Glutamatergic neuron (in vitro differentiated cells): ENCODE measurements around the gene DYNC2I2. TPM values are rescaled to one million over a fixed set of nuclear protein-coding genes. Genes with fewer than 3 reads are reported as not detected.

Experiments used
- DNase-seq: peaks from one replicate; pipeline ENCODE4 v3.0.0; 2022
- H3K27ac Mint-ChIP-seq: one replicate; pipeline ENCODE4 v1.8.0; 2020; ENCODE audit warnings: mild to moderate bottlenecking, mixed read lengths, inconsistent platforms; ENCODE audit not compliant: unreplicated experiment
- H3K27me3 Mint-ChIP-seq: one replicate; pipeline ENCODE4 v1.8.0; 2020; ENCODE audit warnings: mild to moderate bottlenecking, moderate library complexity, mixed read lengths, inconsistent platforms; ENCODE audit not compliant: unreplicated experiment
- H3K36me3 Mint-ChIP-seq: one replicate; pipeline ENCODE4 v1.8.0; 2020; ENCODE audit warnings: mild to moderate bottlenecking, mixed read lengths, inconsistent platforms; ENCODE audit not compliant: unreplicated experiment
- H3K4me1 Mint-ChIP-seq: one replicate; pipeline ENCODE4 v1.8.0; 2020; ENCODE audit warnings: mild to moderate bottlenecking, low read depth, mixed read lengths, inconsistent platforms; ENCODE audit not compliant: unreplicated experiment
- H3K4me3 Mint-ChIP-seq: one replicate; pipeline ENCODE4 v1.8.0; 2020; ENCODE audit warnings: mild to moderate bottlenecking, mixed read lengths, inconsistent platforms; ENCODE audit not compliant: unreplicated experiment
- H3K9me3 Mint-ChIP-seq: one replicate; pipeline ENCODE4 v1.8.0; 2020; ENCODE audit warnings: mild to moderate bottlenecking, moderate library complexity, mixed read lengths, inconsistent platforms; ENCODE audit not compliant: unreplicated experiment
- total RNA-seq: library from RNA; stranded (reverse); fragmentation: NEBNext Ultra II Directional; extraction: Animal tissue kit (Norgen Biotek cat#: 25700); gene quantifications from one replicate; pipeline ENCODE4 v1.2.1, GENCODE V29; 2021; ENCODE audit not compliant: unreplicated experiment
- TF ChIP-seq, protein P1 (sequence below): fragments of 200-600 bp; sonication (generic); IDR thresholded peaks from one replicate; pipeline ENCODE4 v1.5.0; 2021; ENCODE audit not compliant: partially characterized antibody, unreplicated experiment

DYNC2I2 gene
- total RNA-seq, 1 donor from 2014 or later: 15.0 TPM

DNA sequence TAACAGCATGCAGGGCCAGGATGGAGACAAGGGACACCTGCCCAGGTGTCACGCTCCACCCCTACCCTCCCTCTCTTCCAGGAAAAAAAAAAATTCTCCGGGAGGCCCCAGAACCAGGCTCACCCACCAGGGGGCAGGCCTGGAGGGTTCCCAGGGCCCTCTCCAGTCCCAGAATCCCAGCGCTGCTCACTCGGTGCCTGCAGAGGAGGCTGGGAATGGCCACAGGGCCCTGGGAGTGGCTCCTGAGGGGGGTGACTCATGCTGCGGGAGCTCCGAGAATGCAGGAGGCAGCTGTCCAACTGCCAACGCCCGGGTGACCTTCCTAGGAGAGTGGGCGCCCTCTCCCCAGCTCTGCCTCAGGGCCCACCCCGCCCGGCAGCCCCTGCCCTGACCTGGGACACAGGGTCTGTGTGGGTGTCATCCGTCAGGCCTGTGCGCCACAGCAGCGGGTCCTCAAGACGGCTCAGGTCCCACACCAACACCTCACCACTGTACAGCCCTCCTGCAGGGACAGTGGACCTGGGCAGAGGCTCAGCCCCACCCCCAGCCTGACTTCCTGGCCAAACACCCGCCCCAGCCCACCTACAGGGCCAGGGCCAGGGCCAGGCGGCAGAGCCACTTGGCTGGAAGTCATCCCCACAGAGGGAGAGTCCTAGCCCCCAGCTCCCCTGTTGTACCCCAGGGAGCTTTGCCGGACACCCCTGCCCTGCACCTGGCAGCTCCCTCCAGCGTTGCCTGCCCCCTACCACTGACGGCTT lies 21.2 kb downstream of the DYNC2I2 start:
- no peaks in the 10 kb centered on the region for H3K36me3 Mint-ChIP-seq
- peak; percentile 81 for DNase-seq
- peaks cover 2% of the 10 kb centered on the region for H3K27me3 Mint-ChIP-seq
- TF ChIP-seq, protein P1, sequence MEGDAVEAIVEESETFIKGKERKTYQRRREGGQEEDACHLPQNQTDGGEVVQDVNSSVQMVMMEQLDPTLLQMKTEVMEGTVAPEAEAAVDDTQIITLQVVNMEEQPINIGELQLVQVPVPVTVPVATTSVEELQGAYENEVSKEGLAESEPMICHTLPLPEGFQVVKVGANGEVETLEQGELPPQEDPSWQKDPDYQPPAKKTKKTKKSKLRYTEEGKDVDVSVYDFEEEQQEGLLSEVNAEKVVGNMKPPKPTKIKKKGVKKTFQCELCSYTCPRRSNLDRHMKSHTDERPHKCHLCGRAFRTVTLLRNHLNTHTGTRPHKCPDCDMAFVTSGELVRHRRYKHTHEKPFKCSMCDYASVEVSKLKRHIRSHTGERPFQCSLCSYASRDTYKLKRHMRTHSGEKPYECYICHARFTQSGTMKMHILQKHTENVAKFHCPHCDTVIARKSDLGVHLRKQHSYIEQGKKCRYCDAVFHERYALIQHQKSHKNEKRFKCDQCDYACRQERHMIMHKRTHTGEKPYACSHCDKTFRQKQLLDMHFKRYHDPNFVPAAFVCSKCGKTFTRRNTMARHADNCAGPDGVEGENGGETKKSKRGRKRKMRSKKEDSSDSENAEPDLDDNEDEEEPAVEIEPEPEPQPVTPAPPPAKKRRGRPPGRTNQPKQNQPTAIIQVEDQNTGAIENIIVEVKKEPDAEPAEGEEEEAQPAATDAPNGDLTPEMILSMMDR: peak; percentile 82
- peaks cover 2% of the 10 kb centered on the region for H3K9me3 Mint-ChIP-seq
- H3K27ac Mint-ChIP-seq: no peak overlapping the region
- no peak overlapping the region for H3K4me3 Mint-ChIP-seq
- no peaks in the 10 kb centered on the region for H3K4me1 Mint-ChIP-seq

DNA sequence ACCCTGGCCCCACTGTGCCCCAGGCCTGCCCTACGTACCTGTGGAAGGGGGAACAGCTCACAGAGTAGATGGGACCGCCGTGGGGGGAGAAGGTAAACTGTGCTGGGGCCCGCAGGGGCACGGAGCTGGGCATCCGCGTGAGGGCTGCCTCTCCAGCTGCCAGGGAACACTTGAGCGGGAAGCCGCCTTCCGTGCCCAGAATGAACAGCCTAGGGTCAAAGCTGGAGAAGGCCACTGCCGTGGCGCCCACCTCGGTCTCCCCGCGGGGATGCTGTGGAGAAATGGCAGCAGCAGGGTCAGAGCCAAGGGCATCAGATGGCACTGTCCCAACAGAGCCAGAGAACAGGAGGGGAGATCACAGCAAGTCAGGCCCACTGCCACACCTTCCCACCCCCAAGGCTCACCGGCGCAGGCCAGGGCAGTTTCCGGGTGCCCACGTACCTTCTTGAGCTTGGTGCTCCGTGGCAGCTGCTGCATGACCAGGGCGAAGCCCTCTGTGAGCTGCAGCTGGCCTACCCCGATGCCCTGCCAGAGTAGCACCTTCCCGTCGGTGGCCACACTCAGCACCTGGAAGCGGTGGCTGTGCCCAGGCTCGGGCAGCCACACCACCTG lies 21.9 kb downstream of the DYNC2I2 start:
- peaks cover 2% of the 10 kb centered on the region for H3K27me3 Mint-ChIP-seq
- no peaks in the 10 kb centered on the region for H3K4me1 Mint-ChIP-seq
- H3K36me3 Mint-ChIP-seq: no peaks in the 10 kb centered on the region
- TF ChIP-seq, protein P1: no peak
- no peak overlapping the region for H3K27ac Mint-ChIP-seq
- DNase-seq: no peak
- no peak overlapping the region for H3K4me3 Mint-ChIP-seq
- peaks cover 2% of the 10 kb centered on the region for H3K9me3 Mint-ChIP-seq

DNA sequence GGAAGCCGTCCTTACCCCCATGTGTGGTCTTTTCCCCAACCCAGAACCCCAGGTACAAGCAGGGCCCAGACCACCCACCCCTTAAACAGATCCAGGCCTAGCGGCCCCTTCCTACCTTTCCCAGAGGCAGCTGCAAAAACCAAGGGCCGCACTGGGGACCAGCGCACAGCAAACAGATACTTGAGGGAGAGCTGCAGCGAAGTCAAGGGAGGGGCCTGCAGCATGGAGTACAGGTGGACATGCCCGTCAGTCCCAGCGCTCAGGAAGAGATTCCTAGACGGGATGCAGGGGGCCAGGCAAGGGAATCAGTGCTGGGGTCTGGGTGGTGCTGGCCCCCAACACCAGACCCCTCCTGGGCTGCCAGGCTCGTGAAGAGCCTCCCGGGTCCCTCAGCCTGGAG lies 22.5 kb downstream of the DYNC2I2 start:
- no peak for DNase-seq
- no peak overlapping the region for H3K27ac Mint-ChIP-seq
- TF ChIP-seq, protein P1: no peak
- no peaks in the 10 kb centered on the region for H3K36me3 Mint-ChIP-seq
- H3K27me3 Mint-ChIP-seq: peaks cover 2% of the 10 kb centered on the region
- H3K4me3 Mint-ChIP-seq: no peak overlapping the region
- peaks cover 2% of the 10 kb centered on the region for H3K9me3 Mint-ChIP-seq
- H3K4me1 Mint-ChIP-seq: no peaks in the 10 kb centered on the region

DNA sequence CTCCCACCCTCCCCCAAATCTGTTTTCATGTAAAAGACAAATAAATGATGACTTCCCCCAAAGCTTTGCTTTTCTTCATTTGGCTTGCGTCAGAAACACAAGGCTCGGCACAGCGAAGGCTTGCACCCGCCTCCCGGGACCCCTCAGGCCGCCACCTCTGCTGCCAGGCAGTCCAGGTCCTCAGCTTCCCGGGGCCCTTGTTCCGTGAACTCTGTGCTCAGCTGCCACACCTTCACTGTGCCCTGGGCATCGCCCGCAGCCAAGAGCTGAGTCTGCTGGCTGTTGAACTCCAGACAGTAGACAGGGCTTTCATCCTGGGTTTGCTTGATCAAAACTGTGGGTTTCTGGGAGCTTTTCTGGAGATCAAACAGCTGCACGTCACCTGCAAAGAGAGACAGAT lies 23.0 kb downstream of the DYNC2I2 start:
- TF ChIP-seq, protein P1: no peak
- peaks cover 2% of the 10 kb centered on the region for H3K27me3 Mint-ChIP-seq
- H3K36me3 Mint-ChIP-seq: no peaks in the 10 kb centered on the region
- no peak for DNase-seq
- H3K9me3 Mint-ChIP-seq: peaks cover 4% of the 10 kb centered on the region
- no peaks in the 10 kb centered on the region for H3K4me1 Mint-ChIP-seq
- no peak overlapping the region for H3K4me3 Mint-ChIP-seq
- H3K27ac Mint-ChIP-seq: no peak overlapping the region

DNA sequence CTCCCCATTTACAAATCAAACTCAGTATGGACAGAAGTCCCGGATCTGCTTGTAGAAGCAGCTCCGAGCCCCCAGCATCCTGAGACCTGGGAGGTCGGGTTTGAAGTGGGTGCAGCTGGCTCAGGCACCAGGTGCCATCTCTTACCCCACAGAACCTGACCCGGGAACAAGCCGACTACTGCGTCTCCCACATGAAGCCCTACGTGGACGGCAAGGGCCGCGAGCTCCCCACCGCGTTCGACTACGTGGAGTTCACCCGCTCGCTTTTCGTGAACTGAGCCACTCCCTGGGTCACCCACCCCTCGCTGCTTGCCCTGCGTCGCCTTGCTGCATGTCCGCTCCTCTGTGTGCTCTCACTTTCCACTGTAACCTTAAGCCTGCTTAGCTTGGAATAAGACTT lies 23.6 kb downstream of the DYNC2I2 start:
- no peaks in the 10 kb centered on the region for H3K36me3 Mint-ChIP-seq
- peaks cover 2% of the 10 kb centered on the region for H3K27me3 Mint-ChIP-seq
- TF ChIP-seq, protein P1: no peak
- no peaks in the 10 kb centered on the region for H3K4me1 Mint-ChIP-seq
- no peak overlapping the region for H3K27ac Mint-ChIP-seq
- peaks cover 4% of the 10 kb centered on the region for H3K9me3 Mint-ChIP-seq
- no peak overlapping the region for H3K4me3 Mint-ChIP-seq
- DNase-seq: no peak
